GM18867 (cell line): Measurements from ENCODE around the gene THRB.
"Not testable (repeated sequence)": the region's sequence is repeated elsewhere in the genome, so short reads cannot be mapped to it uniquely, and the experiment has no call there.

Source experiments
- ATAC-seq: cut with Tn5 transposase; IDR thresholded peaks from one replicate; pipeline ENCODE4 v1.9.1; 2021; ENCODE audit warnings: mild to moderate bottlenecking, moderate library complexity; ENCODE audit not compliant: unreplicated experiment

THRB gene

DNA sequence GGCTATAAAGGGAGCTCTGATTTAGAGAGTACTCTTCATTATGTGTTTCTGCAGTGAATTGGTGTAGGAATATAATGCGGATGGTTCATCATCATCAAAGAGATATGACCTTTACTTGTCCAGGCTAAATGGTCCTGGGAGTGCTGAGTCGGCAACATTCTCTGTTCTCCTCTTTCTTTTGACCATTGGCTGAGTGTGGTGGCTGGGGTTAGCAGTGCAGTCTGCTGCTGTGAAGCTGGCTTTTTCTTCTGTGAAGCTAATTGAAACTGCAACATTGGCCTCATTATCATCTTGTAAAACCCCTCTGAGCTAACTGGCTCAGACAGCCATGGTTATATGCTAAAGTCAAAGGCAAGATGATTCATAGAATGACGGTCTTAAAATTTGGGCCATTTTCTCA lies 83.8 kb downstream of the THRB start:
- no peak for ATAC-seq

DNA sequence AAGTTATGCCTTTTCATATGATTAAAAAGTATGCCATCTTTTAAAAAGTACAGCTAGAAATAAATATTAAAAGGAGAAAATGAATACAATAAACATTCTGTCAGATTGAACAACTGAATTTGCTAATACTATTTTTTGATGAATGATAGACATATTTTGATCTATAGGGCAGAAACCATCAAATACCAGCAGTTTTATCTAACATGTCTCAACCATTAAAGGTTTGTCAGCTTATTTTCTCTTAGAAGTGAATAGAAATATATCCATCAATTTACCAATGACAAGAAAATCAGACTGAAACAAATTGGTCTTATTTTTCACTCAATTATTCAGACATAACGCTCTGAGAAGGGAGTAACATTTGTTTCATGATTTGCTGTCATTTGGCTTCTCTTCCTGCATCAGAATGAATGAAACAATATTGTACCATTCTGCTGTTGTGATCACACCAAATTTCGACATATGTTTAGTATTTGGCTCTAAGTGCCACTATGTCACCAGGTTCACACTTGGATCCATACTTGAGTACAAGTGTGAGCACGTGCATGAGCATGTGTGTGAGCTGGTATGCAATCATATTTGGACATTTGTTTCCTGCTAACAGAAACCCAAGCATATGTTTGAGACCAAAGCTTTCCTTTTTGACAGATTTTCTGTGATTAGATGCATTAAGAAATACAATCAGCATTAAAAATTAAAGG lies 86.5 kb downstream of the THRB start:
- ATAC-seq = no peak

DNA sequence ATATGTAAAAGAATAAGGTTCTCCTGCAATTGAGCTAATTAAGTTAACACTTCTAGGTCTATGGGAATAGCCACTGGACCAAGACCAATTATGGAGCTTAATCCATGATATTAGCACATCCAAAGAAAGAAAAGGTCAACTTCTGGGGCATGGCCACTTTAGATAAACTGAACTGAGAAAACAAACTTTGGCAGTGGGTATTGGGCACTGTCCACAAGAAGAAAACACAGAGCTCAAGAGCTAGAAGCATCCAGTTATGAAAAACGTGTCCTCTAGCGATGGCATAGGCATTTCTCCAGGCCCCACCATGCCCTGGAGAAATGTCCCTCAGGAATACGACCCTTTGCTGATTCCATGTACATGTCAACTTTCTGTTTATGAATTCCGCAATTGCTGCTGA lies 87.8 kb downstream of the THRB start:
- ATAC-seq = no peak

DNA sequence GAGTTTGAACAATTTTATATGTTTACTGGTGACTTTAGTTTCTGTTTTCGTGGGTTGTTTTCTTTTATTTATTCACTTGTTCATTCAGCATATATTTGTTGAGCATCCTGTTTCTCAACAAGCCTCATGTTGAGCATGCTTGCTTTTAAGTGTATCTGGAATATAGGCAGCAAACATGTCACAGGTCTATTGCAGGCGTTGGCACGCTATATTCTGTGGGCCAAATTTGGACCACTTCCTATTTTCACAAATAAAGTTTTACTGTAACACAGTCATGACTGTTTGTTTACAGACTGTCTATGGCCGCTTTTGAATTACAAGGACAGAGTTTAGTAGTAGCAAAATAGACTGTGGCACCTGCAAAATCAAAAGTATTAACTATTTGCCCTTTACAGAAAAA lies 89.6 kb downstream of the THRB start:
- ATAC-seq = no peak

- no peak for ATAC-seq
Measured at GRCh38 chr3:24401811-24402185, 92.9 kb downstream of the THRB start.

GRCh38 chr3:24401090-24401810 lies 93.4 kb downstream of the THRB start:
- no peak for ATAC-seq

GRCh38 chr3:24400450-24400849 lies 94.2 kb downstream of the THRB start:
- ATAC-seq = no peak

- ATAC-seq = no peak
Measured at GRCh38 chr3:24400015-24400414, 94.6 kb downstream of the THRB start.

- no peak for ATAC-seq
Measured at GRCh38 chr3:24399614-24400013, 95.0 kb downstream of the THRB start.

DNA sequence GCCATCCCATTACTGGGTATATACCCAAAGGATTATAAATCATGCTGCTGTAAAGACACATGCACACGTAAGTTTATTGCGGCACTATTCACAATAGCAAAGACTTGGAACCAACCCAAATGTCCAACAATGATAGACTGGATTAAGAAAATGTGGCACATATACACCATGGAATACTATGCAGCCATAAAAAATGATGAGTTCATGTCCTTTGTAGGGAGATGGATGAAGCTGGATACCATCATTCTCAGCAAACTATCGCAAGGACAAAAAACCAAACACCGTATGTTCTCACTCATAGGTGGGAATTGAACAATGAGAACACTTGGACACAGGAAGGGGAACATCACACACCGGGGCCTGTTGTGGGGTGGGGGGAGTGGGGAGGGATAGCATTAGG lies 95.9 kb downstream of the THRB start:
- ATAC-seq = not testable (repeated sequence)

DNA sequence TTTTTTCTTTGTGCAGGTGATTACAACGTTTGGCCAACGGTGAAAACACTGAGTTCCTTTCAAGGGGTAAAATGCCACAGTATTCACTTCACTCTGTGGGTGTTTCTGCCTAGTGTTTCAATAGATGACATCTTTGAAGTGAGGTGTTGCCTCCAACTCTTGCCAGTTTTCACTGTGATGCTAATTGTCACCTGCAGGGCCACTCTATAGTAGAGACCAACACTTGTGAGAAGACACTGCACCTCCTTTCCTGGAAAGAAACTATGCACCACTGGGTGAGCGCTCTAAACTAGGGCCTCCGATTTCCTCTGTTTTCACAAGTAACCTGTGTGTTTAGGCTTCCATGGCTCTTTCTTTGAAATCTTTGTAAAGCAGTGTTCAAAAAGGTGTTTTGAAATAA lies 98.3 kb downstream of the THRB start:
- no peak for ATAC-seq

- no peak for ATAC-seq
Measured at GRCh38 chr3:24394754-24395153, 99.9 kb downstream of the THRB start.

GRCh38 chr3:24393316-24393715 lies 101.3 kb downstream of the THRB start:
- ATAC-seq = no peak

- ATAC-seq = no peak
Measured at GRCh38 chr3:24390169-24391130, 104.2 kb downstream of the THRB start.

DNA sequence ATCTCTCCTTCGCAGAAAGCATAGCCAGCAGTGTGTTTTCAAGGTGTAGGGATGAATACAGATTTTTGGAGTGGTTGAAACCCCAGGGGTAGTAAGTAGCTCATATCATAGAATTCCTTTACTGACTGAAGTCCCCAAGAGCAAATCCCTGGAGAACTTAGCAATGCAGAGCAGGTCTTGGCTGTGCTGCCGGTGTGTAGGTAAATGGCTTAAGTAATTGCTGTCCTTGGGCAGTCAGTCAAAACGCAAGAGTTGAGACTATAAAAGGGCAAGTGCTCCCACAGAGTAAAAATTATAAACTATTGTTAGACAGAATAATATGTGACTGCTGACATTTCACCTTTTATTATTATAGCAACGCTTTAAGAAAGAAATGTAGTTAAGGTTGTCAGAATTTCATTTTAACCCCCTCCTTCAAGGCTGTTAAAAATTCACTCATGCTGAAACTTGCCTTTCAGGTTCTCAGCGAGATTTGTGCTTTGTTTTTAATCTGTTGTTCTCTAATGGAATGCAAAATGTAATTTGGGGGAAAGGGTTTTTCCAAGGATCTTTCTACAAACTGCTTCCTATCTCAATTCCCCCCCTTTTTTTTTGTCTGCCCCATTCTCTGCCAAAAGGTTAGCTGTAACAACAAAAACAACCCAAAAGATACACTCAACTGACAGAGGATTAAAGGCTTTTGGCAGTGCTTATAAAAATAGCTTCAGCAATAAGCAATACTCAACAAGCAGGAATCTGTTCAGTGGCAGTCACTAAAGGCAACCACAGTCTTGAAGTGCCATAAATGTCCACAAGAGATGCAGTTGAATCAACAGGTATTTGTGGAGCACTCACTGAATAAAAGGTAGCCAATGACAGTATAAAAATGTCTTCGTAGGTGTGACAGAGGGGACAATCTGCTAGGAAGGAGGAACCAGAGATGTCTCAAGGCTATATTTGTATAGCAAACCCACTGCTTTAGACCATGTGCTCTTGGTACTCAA lies 105.3 kb downstream of the THRB start:
- ATAC-seq = no peak

DNA sequence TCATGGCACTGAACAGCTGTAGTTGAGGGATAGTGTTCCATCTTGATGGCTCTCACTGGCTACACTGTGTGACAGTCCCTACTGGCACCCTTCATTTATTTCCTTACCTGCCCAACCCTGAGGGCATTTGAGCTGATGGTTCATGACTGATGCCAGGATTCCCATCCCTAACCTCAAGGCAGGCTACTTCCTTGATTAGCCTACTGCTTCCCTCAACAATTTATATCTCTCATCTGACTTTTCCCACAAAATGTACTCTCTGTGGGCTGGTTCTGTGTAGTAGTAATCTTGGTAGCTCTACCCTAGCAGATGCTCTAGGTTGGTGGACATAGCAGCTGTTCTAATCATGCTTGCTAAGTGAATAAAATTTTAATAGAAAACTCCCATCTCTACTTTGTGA lies 106.0 kb downstream of the THRB start:
- ATAC-seq = no peak

- ATAC-seq = no peak
Measured at GRCh38 chr3:24388159-24388558, 106.5 kb downstream of the THRB start.

GRCh38 chr3:24387493-24387892 lies 107.2 kb downstream of the THRB start:
- no peak for ATAC-seq

GRCh38 chr3:24387000-24387399 lies 107.7 kb downstream of the THRB start:
- ATAC-seq = no peak

DNA sequence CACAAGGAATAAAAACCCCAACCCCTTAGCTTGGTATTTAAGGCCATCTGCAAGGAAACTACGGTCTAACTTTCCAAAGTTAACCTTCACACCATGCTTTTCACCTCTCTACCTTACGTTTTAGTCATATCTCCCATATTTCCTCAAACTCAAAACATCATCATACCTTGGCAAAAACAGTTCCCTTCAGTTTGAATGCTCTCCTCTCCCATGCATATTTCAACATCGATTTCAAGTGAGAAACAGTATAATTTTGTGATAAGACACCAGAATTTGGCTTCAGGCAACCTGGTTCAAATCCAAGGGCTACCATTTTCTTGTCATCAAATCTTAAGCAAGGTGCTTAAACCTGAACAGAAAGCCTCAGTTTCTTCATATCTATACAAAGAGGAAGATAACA lies 108.2 kb downstream of the THRB start:
- no peak for ATAC-seq
